K562 (cell line): ENCODE data around the gene KCNK6. TPM values are rescaled to one million over a fixed set of nuclear protein-coding genes. Genes with fewer than 3 reads are reported as not detected.

Source experiments
- ARID4B ChIP-seq: sonication (generic); formaldehyde crosslinking; IDR thresholded peaks from 2 replicates; pipeline ENCODE4 v1.8.0; 2022; ENCODE audit warnings: mild to moderate bottlenecking, missing genetic modification reagents
- ARNT ChIP-seq, 2 experiments: fragments of 450-650 bp; IDR thresholded peaks; 2 replicates each; pipeline ENCODE4 v1.6.1; 2016; ENCODE audit warnings: mild to moderate bottlenecking in 1 of 2
- E2F1 ChIP-seq: sonication (generic); formaldehyde crosslinking; IDR thresholded peaks from 2 replicates; pipeline ENCODE4 v1.8.1; 2023; ENCODE audit warnings: mild to moderate bottlenecking, missing genetic modification reagents, moderate library complexity
- EGR1 ChIP-seq: fragments of 450-650 bp; conservative IDR thresholded peaks from 2 replicates; pipeline ENCODE4 v1.6.1; 2017; ENCODE audit warnings: mild to moderate bottlenecking
- ETV6 ChIP-seq, 3 experiments: fragments of 150-350 bp in 1 of 3; sonication (generic) in 1 of 3; formaldehyde crosslinking in 1 of 3; IDR thresholded peaks; 2 replicates each; pipeline versions ENCODE4 v1.6.1 to v1.8.0; 2014 to 2022; ENCODE audit warnings: borderline replicate concordance in 2 of 3, low read depth in 2 of 3, antibody characterized with exemption in 1 of 3, low read length in 1 of 3, mild to moderate bottlenecking in 1 of 3, missing genetic modification reagents in 1 of 3
- NR2F6 ChIP-seq: fragments of 450-650 bp; formaldehyde crosslinking; IDR thresholded peaks from 2 replicates; pipeline ENCODE4 v1.4.0; 2020; ENCODE audit warnings: mild to moderate bottlenecking
- SAFB ChIP-seq: fragments of 200-400 bp; formaldehyde crosslinking; IDR thresholded peaks from 2 replicates; pipeline ENCODE4 v1.6.1; 2017; ENCODE audit warnings: low read depth, low read length, borderline replicate concordance
- SMAD3 ChIP-seq: fragments of 450-650 bp; formaldehyde crosslinking; conservative IDR thresholded peaks from 2 replicates; pipeline ENCODE4 v1.4.0; 2020; ENCODE audit warnings: mild to moderate bottlenecking
- SRF ChIP-seq, 2 experiments: fragments of 250-450, 450-650 bp in 1 of 2; sonication (Bioruptor Pico) in 1 of 2; sonication (generic) in 1 of 2; formaldehyde crosslinking; IDR thresholded peaks; 2 replicates each; pipeline versions ENCODE4 v1.5.0 to v1.5.1; 2020 to 2022; ENCODE audit warnings: mild to moderate bottlenecking in 1 of 2, missing genetic modification reagents in 1 of 2
- THAP12 ChIP-seq: fragments of 250-450 bp; sonication (Bioruptor Pico); IDR thresholded peaks from 2 replicates; pipeline ENCODE4 v1.9.0; 2021; ENCODE audit warnings: mild to moderate bottlenecking, inconsistent platforms
- ZBTB17 ChIP-seq: fragments of 450-650 bp; formaldehyde crosslinking; IDR thresholded peaks from 2 replicates; pipeline ENCODE4 v1.4.0; 2020; ENCODE audit warnings: mild to moderate bottlenecking
- ZNF197 ChIP-seq: fragments of 200-800 bp; sonication (Bioruptor generic); IDR thresholded peaks from 2 replicates; pipeline ENCODE4 v1.6.1; 2016; ENCODE audit warnings: low read depth, missing genetic modification characterization, missing compliant biosample characterization
- ZNF384 ChIP-seq: IDR thresholded peaks from 2 replicates; pipeline ENCODE4 v1.6.1; 2012; ENCODE audit warnings: low read depth, low read length, improper control_type of control experiment
- ZNF395 ChIP-seq: fragments of 200-800 bp; sonication (Bioruptor generic); IDR thresholded peaks from 2 replicates; pipeline ENCODE4 v1.6.1; 2017; ENCODE audit warnings: missing genetic modification characterization, missing compliant biosample characterization
- ZNF639 ChIP-seq, 2 experiments: fragments of 200-800 bp in 1 of 2; sonication (Bioruptor generic) in 1 of 2; sonication (generic) in 1 of 2; formaldehyde crosslinking in 1 of 2; IDR thresholded peaks in 1 of 2; conservative IDR thresholded peaks in 1 of 2; 2 replicates each; pipeline versions ENCODE4 v1.5.0 to v1.6.1; 2016 to 2020; ENCODE audit warnings: missing compliant biosample characterization in 1 of 2, missing genetic modification characterization in 1 of 2, missing genetic modification reagents in 1 of 2
- polyA plus RNA-seq, 8 experiments: library from polyadenylated mRNA; depleted of rRNA in 4 of 8; stranded (reverse) in 5 of 8; unstranded in 3 of 8; fragments of >200 nt; fragmentation: Nextera tagmentation in 2 of 8; fragmentation: Illumina TruSeq in 1 of 8; extraction: Ambion mirVana in 2 of 8; extraction: Trizol in 1 of 8; gene quantifications; 2 replicates each; pipeline versions ENCODE4 v1.2.1 to v1.2.3, GENCODE V29; 2011 to 2014; ENCODE audit warnings: inconsistent platforms in 1 of 8, missing spikeins in 1 of 8
- total RNA-seq, 7 experiments: library from RNA; depleted of rRNA in 6 of 7; stranded (reverse); fragments of >200 nt in 6 of 7; fragmentation: Illumina TruSeq in 2 of 7; extraction: Trizol in 2 of 7; gene quantifications; 2 replicates each; pipeline versions ENCODE4 v1.2.1 to v1.2.3, GENCODE V29; 2011 to 2021; ENCODE audit warnings: low replicate concordance in 1 of 7

The KCNK6 gene
- total and polyA plus RNA-seq, 9 of the 15 experiments (the other 6 are each of a cell fraction or from before 2014, with no cell fraction given) = 0.05 to 0.42 (median 0.15) TPM

- TF ChIP-seq SRF (CRISPR knock-in tag; IDR thresholded peaks at IDR 0.05) (no peak), ARNT (IDR thresholded peaks at IDR 0.05) (no peak), SAFB (no peak), E2F1 (no peak), NR2F6 (CRISPR knock-in tag) (no peak), ETV6 (IDR thresholded peaks at IDR 0.05; ENCODE audit: borderline replicate concordance in 1 of 2, low read depth in 2 of 2, low read length in 1 of 2) (no peak), ETV6 (CRISPR knock-in tag; IDR thresholded peaks at IDR 0.05; ENCODE audit: borderline replicate concordance) (no peak), ZNF639 (CRISPR knock-in tag; conservative IDR thresholded peaks at IDR 0.05 in 1 of 2, IDR thresholded peaks at IDR 0.05 in 1 of 2) (no peak), ZBTB17 (no peak), ARID4B (CRISPR knock-in tag) (0 out of 2 replicates have a peak, but pooled peaks have one; percentile 15), ZNF395 (no peak), SMAD3 (CRISPR knock-in tag) (no peak), EGR1 (peak; percentile 21; the same call in 1 of the 2 replicates), ZNF197 (CRISPR knock-in tag) (no peak), ZNF384 (no peak), THAP12 (CRISPR knock-in tag) (no peak)
Measured at GRCh38 chr19:38304352-38304865, 15.2 kb upstream of the KCNK6 start (continued).
